PC-3 (cell line): ENCODE data around the gene MEDAG. TPM values are rescaled to one million over a fixed set of nuclear protein-coding genes. Genes with fewer than 3 reads are reported as not detected.

ENCODE experiments used
- ATAC-seq: fragments of 200-7000 bp; cut with Tn5 transposase; 2 replicates; pipeline ENCODE4 v1.9.1; 2020; ENCODE audit warnings: mild to moderate bottlenecking, moderate library complexity
- BruUV-seq: library from RNA; stranded (reverse); fragments of 400-500 nt; replicated peaks from 2 replicates; lab custom pipeline; 2021; lab: Mats Ljungman, UMichigan
- CTCF ChIA-PET: fragments of 300-600 bp; sonication (Branson Sonifier 250); formaldehyde crosslinking; loops from one replicate; lab custom pipeline; 2022; ENCODE audit warnings: antibody characterized with exemption; lab: Charles Lee
- POLR2A ChIA-PET: fragments of 300-600 bp; sonication (Branson Sonifier 250); formaldehyde crosslinking; loops from one replicate; lab custom pipeline; 2022; ENCODE audit warnings: antibody characterized with exemption; ENCODE audit not compliant: unreplicated experiment; lab: Charles Lee
- DNase-seq: peaks from one replicate; pipeline ENCODE4 v3.0.0-alpha.2; 2015
- H2AFZ ChIP-seq: fragments of 300-600 bp; sonication (generic); 2 replicates; pipeline ENCODE4 v1.6.0; 2016; ENCODE audit warnings: antibody characterized with exemption, low read length
- H3F3A ChIP-seq: fragments of 300-600 bp; sonication (generic); one replicate; pipeline ENCODE4 v1.6.0; 2017; ENCODE audit warnings: antibody characterized with exemption, low read length, control low read depth, mild to moderate bottlenecking; ENCODE audit not compliant: unreplicated experiment
- H3K27ac ChIP-seq: fragments of 300-600 bp; sonication (generic); 2 replicates; pipeline ENCODE4 v1.5.1; 2016; ENCODE audit warnings: mild to moderate bottlenecking, low read length
- H3K27me3 ChIP-seq: fragments of 300-600 bp; sonication (generic); 2 replicates; pipeline ENCODE4 v1.6.1; 2016; ENCODE audit warnings: low read length, mixed read lengths
- H3K36me3 ChIP-seq: fragments of 300-600 bp; sonication (generic); 2 replicates; pipeline ENCODE4 v1.6.1; 2016; ENCODE audit warnings: low read depth, mixed run types, low read length, mixed read lengths
- H3K4me1 ChIP-seq: fragments of 300-600 bp; sonication (generic); 2 replicates; pipeline ENCODE4 v1.5.1; 2016; ENCODE audit warnings: low read length; ENCODE audit not compliant: insufficient read depth
- H3K4me2 ChIP-seq: fragments of 300-600 bp; sonication (generic); 2 replicates; pipeline ENCODE4 v1.6.0; 2016; ENCODE audit warnings: low read length
- H3K4me3 ChIP-seq: fragments of 300-600 bp; sonication (generic); 2 replicates; pipeline ENCODE4 v1.5.1; 2016; ENCODE audit warnings: mild to moderate bottlenecking, low read length, mixed read lengths
- H3K79me2 ChIP-seq: fragments of 300-600 bp; sonication (generic); 2 replicates; pipeline ENCODE4 v1.6.1; 2017; ENCODE audit warnings: low read length, mixed read lengths
- H3K9ac ChIP-seq: fragments of 300-600 bp; sonication (generic); 2 replicates; pipeline ENCODE4 v1.6.0; 2016; ENCODE audit warnings: mild to moderate bottlenecking, low read length
- H3K9me2 ChIP-seq: fragments of 300-600 bp; sonication (generic); replicated peaks from 2 replicates; pipeline ENCODE4 v1.6.1; 2016; ENCODE audit warnings: mixed run types, low read length, mixed read lengths
- H3K9me3 ChIP-seq: fragments of 300-600 bp; sonication (generic); 2 replicates; pipeline ENCODE4 v1.6.1; 2016; ENCODE audit warnings: low read length, mixed read lengths
- H4K20me1 ChIP-seq: fragments of 300-600 bp; sonication (generic); 2 replicates; pipeline ENCODE4 v1.6.1; 2016; ENCODE audit warnings: low read length, mixed read lengths
- CTCF ChIP-seq: fragments of 300-600 bp; sonication (generic); conservative IDR thresholded peaks from 2 replicates; pipeline ENCODE4 v1.5.1; 2017; ENCODE audit warnings: antibody characterized with exemption, low read depth, mild to moderate bottlenecking, low read length
- EZH2 ChIP-seq: fragments of 300-600 bp; sonication (generic); IDR thresholded peaks from one replicate; pipeline ENCODE4 v1.6.1; 2017; ENCODE audit warnings: antibody characterized with exemption, mild to moderate bottlenecking, low read length; ENCODE audit not compliant: unreplicated experiment
- EZH2phosphoT487 ChIP-seq: fragments of 300-600 bp; sonication (generic); IDR thresholded peaks from 2 replicates; pipeline ENCODE4 v1.6.1; 2018; ENCODE audit warnings: mild to moderate bottlenecking, antibody characterized with exemption, low read length, borderline replicate concordance
- intact Hi-C: fragments of 100-400 bp; cut with micrococcal nuclease; formaldehyde crosslinking; loops from 2 replicates; pipeline ENCODE4 v1.9.0; 2023
- total RNA-seq: library from RNA; depleted of rRNA; stranded (reverse); fragments of >200 nt; gene quantifications from 2 replicates; pipeline ENCODE4 v1.2.3, GENCODE V29; 2014

The MEDAG gene
- total RNA-seq, 1 experiment from 2014 or later = not detected

- ATAC-seq (no peak), DNase-seq (no peak)
- no peaks in the 10 kb centered on the region for H3F3A ChIP-seq
- no peak overlapping the region for H3K4me2 ChIP-seq
- H4K20me1 ChIP-seq = no peaks in the 10 kb centered on the region
- ChIA-PET POLR2A (no interaction called here), CTCF (no interaction called here)
- intact Hi-C loops = no loop called here
- no peak overlapping the region for H3K27ac ChIP-seq
- no peak overlapping the region for H2AFZ ChIP-seq
- H3K4me1 ChIP-seq = no peaks in the 10 kb centered on the region
- no peaks in the 10 kb centered on the region for H3K27me3 ChIP-seq
- no peaks in the 10 kb centered on the region for H3K9me3 ChIP-seq
- BruUV-seq = no TSS peak
- no peak overlapping the region for H3K4me3 ChIP-seq
- no peaks in the 10 kb centered on the region for H3K79me2 ChIP-seq
- H3K9ac ChIP-seq = no peak overlapping the region
- no peak for TF ChIP-seq EZH2phosphoT487
- no peak for TF ChIP-seq CTCF
- TF ChIP-seq EZH2 = no peak
- no peaks in the 10 kb centered on the region for H3K36me3 ChIP-seq
- no peaks in the 10 kb centered on the region for H3K9me2 ChIP-seq
Measured at GRCh38 chr13:30871588-30872275, 34.3 kb upstream of the MEDAG start.

- no peak overlapping the region for H3K27ac ChIP-seq
- POLR2A ChIA-PET = no interaction called here
Measured at GRCh38 chr13:30872276-30872594, 33.8 kb upstream of the MEDAG start.

More at GRCh38 chr13:30872276-30872594, 33.8 kb upstream of the MEDAG start:
- H3F3A ChIP-seq = no peaks in the 10 kb centered on the region
- no peaks in the 10 kb centered on the region for H3K9me2 ChIP-seq
- no peaks in the 10 kb centered on the region for H3K36me3 ChIP-seq
- H2AFZ ChIP-seq = no peak overlapping the region
- CTCF ChIA-PET = no interaction called here
- H3K9me3 ChIP-seq = no peaks in the 10 kb centered on the region
- H3K4me1 ChIP-seq = no peaks in the 10 kb centered on the region
- ATAC-seq = no peak
- no peaks in the 10 kb centered on the region for H3K79me2 ChIP-seq
- BruUV-seq = no TSS peak
- TF ChIP-seq CTCF (no peak), EZH2phosphoT487 (no peak), EZH2 (no peak)
- no peaks in the 10 kb centered on the region for H4K20me1 ChIP-seq
- DNase-seq = no peak
- H3K4me2 ChIP-seq = no peak overlapping the region
- intact Hi-C loops = no loop called here
- no peaks in the 10 kb centered on the region for H3K27me3 ChIP-seq
- H3K9ac ChIP-seq = no peak overlapping the region
- H3K4me3 ChIP-seq = no peak overlapping the region
